Keratinocyte (primary cell): ENCODE results near the gene ARL13A. TPM values are rescaled to one million over a fixed set of nuclear protein-coding genes. Genes with fewer than 3 reads are reported as not detected.

Experiments used
- DNase-seq: peaks from one replicate; pipeline ENCODE4 v3.0.0-alpha.2; 2011; ENCODE audit warnings: low read depth, missing footprints, low spot score
- FAIRE-seq: peaks from 2 replicates; lab custom pipeline; 2011; peaks lifted over from hg19 to GRCh38; lab: Jason Lieb, UNC
- H2AFZ ChIP-seq: 2 replicates; pipeline ENCODE4 v1.6.0; 2012; ENCODE audit warnings: low read length, control low read depth, inconsistent platforms; ENCODE audit not compliant: control insufficient read depth
- H3K27ac ChIP-seq: 2 replicates; pipeline ENCODE4 v1.5.1; 2011; ENCODE audit warnings: low read length; ENCODE audit not compliant: control insufficient read depth, insufficient read depth
- H3K27me3 ChIP-seq: 3 replicates; pipeline ENCODE4 v1.6.0; 2011; ENCODE audit warnings: low read length; ENCODE audit not compliant: control insufficient read depth, insufficient read depth; ENCODE audit errors: extremely low read depth
- H3K36me3 ChIP-seq, 2 experiments: 2 replicates in 1 of 2; 3 replicates in 1 of 2; pipeline ENCODE4 v1.5.1; 2011; ENCODE audit warnings: low read length in 2 of 2, mild to moderate bottlenecking in 1 of 2; ENCODE audit not compliant: control insufficient read depth in 2 of 2, insufficient read depth in 2 of 2; ENCODE audit errors: extremely low read depth in 1 of 2
- H3K4me1 ChIP-seq: 3 replicates; pipeline ENCODE4 v1.5.1; 2011; ENCODE audit warnings: low read length; ENCODE audit not compliant: control insufficient read depth, insufficient read depth; ENCODE audit errors: extremely low read depth
- H3K4me2 ChIP-seq: 3 replicates; pipeline ENCODE4 v1.6.0; 2011; ENCODE audit warnings: low read depth, low read length; ENCODE audit not compliant: control insufficient read depth, insufficient read depth; ENCODE audit errors: extremely low read depth
- H3K4me3 ChIP-seq, 3 experiments: fragments of 200-600 bp in 1 of 3; sonication (generic) in 1 of 3; 2 replicates in 2 of 3; 3 replicates in 1 of 3; pipeline ENCODE4 v1.5.1; 2011 to 2016; ENCODE audit warnings: low read length in 3 of 3, mild to moderate bottlenecking in 3 of 3, control low read depth in 2 of 3, inconsistent platforms in 1 of 3, low read depth in 1 of 3, mixed read lengths in 1 of 3, mixed run types in 1 of 3, moderate library complexity in 1 of 3; ENCODE audit not compliant: control insufficient read depth in 2 of 3, insufficient read depth in 2 of 3; ENCODE audit errors: extremely low read depth in 1 of 3
- H3K79me2 ChIP-seq: 2 replicates; pipeline ENCODE4 v1.6.0; 2012; ENCODE audit warnings: low read length; ENCODE audit not compliant: control insufficient read depth, insufficient read depth
- H3K9ac ChIP-seq: 3 replicates; pipeline ENCODE4 v1.6.0; 2011; ENCODE audit warnings: low read length; ENCODE audit not compliant: control insufficient read depth, insufficient read depth; ENCODE audit errors: extremely low read depth
- H3K9me1 ChIP-seq: 3 replicates; pipeline ENCODE4 v1.6.0; 2011; ENCODE audit warnings: low read length; ENCODE audit not compliant: control insufficient read depth, insufficient read depth; ENCODE audit errors: extremely low read depth
- H3K9me3 ChIP-seq: 2 replicates; pipeline ENCODE4 v1.5.1; 2012; ENCODE audit warnings: low read depth, low read length; ENCODE audit not compliant: control insufficient read depth
- H4K20me1 ChIP-seq: 3 replicates; pipeline ENCODE4 v1.6.0; 2011; ENCODE audit warnings: low read length; ENCODE audit not compliant: control insufficient read depth, insufficient read depth; ENCODE audit errors: extremely low read depth
- EZH2 ChIP-seq: IDR thresholded peaks from one replicate; pipeline ENCODE4 v1.6.1; 2012; ENCODE audit warnings: inconsistent platforms, mild to moderate bottlenecking, low read length, moderate library complexity
- dilution Hi-C: fragments of 300-500 bp; cut with MboI; formaldehyde crosslinking; loops from one replicate; pipeline ENCODE4 v1.7.0; 2020; ENCODE audit warnings: low sequenced_read_pairs; ENCODE audit not compliant: extremely low pct_ligation_motif_present
- polyA plus RNA-seq, 5 experiments: library from polyadenylated mRNA; depleted of rRNA in 3 of 5; stranded (reverse) in 3 of 5; stranded (forward) in 1 of 5; unstranded in 1 of 5; fragments of >200 nt; gene quantifications; 1 replicate in 1 of 5; 2 replicates in 3 of 5; 3 replicates in 1 of 5; pipeline versions ENCODE4 v1.2.1 to v1.2.3, GENCODE V29; 2011 to 2012; ENCODE audit warnings: missing spikeins in 2 of 5, low read depth in 1 of 5, low replicate concordance in 1 of 5
- TF ChIP-seq, protein P1 (sequence below), 3 experiments: IDR thresholded peaks in 1 of 3; conservative IDR thresholded peaks in 1 of 3; optimal IDR thresholded peaks in 1 of 3; 2 replicates in 2 of 3; 3 replicates in 1 of 3; pipeline versions ENCODE3 to v1.5.1; 2011; ENCODE audit warnings: low read length in 3 of 3, mild to moderate bottlenecking in 3 of 3, moderate library complexity in 2 of 3, control low read depth in 1 of 3, inconsistent platforms in 1 of 3; ENCODE audit not compliant: insufficient read depth in 2 of 3; ENCODE audit errors: extremely low read depth in 1 of 3

The ARL13A gene
- polyA plus RNA-seq, 1 donor (not counting 4 experiments of a cell fraction or from before 2014, with no cell fraction given) = not detected

DNA sequence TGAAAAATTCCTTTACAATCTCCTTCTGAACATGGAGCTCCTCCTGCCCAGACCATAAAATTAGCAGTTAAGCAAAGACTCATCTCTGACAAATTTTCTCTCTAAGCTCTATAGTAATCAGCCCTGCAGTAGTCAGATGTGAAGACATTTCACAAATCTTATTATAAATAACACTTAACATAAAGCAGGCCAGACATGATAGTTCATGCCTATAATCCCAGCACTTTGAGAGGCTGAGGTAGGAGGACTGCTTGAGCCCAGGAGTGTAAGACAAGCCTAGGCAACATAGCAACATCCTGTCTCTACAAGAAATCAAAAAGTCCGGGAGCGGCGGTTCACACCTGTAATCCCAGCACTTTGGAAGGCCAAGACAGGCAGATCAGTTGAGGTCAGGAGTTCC lies 52.5 kb downstream of the ARL13A start:
- no peaks in the 10 kb centered on the region for H4K20me1 ChIP-seq
- no peaks in the 10 kb centered on the region for H3K79me2 ChIP-seq
- FAIRE-seq = no peak
- H3K9me3 ChIP-seq = no peaks in the 10 kb centered on the region
- dilution Hi-C loops = no loop called here
- no peak overlapping the region for H3K27ac ChIP-seq
- H3K27me3 ChIP-seq = no peaks in the 10 kb centered on the region
- H3K36me3 ChIP-seq = peaks cover 0 to 8% of the 10 kb centered on the region in 2 experiments
- H2AFZ ChIP-seq = no peak overlapping the region
- DNase-seq = no peak
- H3K4me1 ChIP-seq = no peaks in the 10 kb centered on the region
- no peak overlapping the region for H3K9ac ChIP-seq
- H3K9me1 ChIP-seq = no peaks in the 10 kb centered on the region
- no peak for TF ChIP-seq EZH2
- TF ChIP-seq, protein P1, sequence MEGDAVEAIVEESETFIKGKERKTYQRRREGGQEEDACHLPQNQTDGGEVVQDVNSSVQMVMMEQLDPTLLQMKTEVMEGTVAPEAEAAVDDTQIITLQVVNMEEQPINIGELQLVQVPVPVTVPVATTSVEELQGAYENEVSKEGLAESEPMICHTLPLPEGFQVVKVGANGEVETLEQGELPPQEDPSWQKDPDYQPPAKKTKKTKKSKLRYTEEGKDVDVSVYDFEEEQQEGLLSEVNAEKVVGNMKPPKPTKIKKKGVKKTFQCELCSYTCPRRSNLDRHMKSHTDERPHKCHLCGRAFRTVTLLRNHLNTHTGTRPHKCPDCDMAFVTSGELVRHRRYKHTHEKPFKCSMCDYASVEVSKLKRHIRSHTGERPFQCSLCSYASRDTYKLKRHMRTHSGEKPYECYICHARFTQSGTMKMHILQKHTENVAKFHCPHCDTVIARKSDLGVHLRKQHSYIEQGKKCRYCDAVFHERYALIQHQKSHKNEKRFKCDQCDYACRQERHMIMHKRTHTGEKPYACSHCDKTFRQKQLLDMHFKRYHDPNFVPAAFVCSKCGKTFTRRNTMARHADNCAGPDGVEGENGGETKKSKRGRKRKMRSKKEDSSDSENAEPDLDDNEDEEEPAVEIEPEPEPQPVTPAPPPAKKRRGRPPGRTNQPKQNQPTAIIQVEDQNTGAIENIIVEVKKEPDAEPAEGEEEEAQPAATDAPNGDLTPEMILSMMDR (optimal IDR thresholded peaks at IDR 0.05 in 1 of 3, IDR thresholded peaks at IDR 0.05 in 1 of 3, conservative IDR thresholded peaks at IDR 0.05 in 1 of 3; ENCODE audit: extremely low read depth in 1 of 3, insufficient read depth in 2 of 3, low read length in 3 of 3) = no peak
- H3K4me3 ChIP-seq = no peak overlapping the region
- no peak overlapping the region for H3K4me2 ChIP-seq

DNA sequence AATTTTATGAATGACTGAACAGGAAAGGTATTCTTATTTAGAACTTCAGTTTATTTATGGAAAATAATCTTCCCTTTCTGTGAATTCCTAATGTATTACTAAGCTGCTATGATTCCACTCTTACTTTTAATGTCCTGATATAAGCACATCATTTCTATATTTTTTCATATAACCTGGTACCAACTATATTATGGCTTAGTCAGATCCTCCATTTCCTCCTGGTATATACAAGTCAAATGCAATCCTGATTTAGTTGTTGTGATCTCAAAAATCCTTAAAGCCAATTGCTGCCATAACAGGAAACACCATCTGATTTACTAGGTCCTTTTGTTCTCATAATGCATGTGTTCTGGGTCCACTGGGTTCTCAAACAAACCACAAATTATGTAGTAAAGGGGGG lies 55.6 kb downstream of the ARL13A start:
- Histone ChIP-seq H3K9me1 (no peaks in the 10 kb centered on the region), H3K79me2 (no peaks in the 10 kb centered on the region), H3K4me3 (no peak overlapping the region), H3K9me3 (no peaks in the 10 kb centered on the region), H4K20me1 (no peaks in the 10 kb centered on the region), H3K27ac (no peak overlapping the region), H3K27me3 (no peaks in the 10 kb centered on the region), H3K36me3 (peaks cover 0 to 7% of the 10 kb centered on the region in 2 experiments), H3K9ac (no peak overlapping the region), H3K4me1 (no peaks in the 10 kb centered on the region), H3K4me2 (no peak overlapping the region), H2AFZ (no peak overlapping the region)
- TF ChIP-seq, protein P1 (optimal IDR thresholded peaks at IDR 0.05 in 1 of 3, IDR thresholded peaks at IDR 0.05 in 1 of 3, conservative IDR thresholded peaks at IDR 0.05 in 1 of 3; ENCODE audit: extremely low read depth in 1 of 3, insufficient read depth in 2 of 3, low read length in 3 of 3) = no peak
- TF ChIP-seq EZH2 = no peak
- dilution Hi-C loops = no loop called here
- DNase-seq (no peak), FAIRE-seq (no peak)
